Stomach (tissue), 4 donors: ENCODE data around the gene LARGE1.

Experiments
- POLR2A ChIP-seq, 4 donors: fragments of 450-650 bp; IDR thresholded peaks; one replicate each; pipeline ENCODE4 v1.6.1; 2016; ENCODE audit warnings: antibody characterized with exemption in 4 of 4, control low read depth in 2 of 4, mild to moderate bottlenecking in 1 of 4, moderate library complexity in 1 of 4
- POLR2AphosphoS5 ChIP-seq, 3 donors: sonication (generic); formaldehyde crosslinking; IDR thresholded peaks; one replicate each; pipeline ENCODE4 v1.6.1; 2016; ENCODE audit warnings: antibody characterized with exemption in 3 of 3
- TF ChIP-seq, protein P1 (sequence below), 7 experiments: fragments of 450-650 bp in 4 of 7; fragments of 200-600 bp in 3 of 7; sonication (generic) in 3 of 7; IDR thresholded peaks; one replicate each; pipeline ENCODE4 v1.5.1; 2016 to 2019; ENCODE audit warnings: antibody characterized with exemption in 7 of 7, control low read depth in 2 of 7, mild to moderate bottlenecking in 1 of 7

DNA sequence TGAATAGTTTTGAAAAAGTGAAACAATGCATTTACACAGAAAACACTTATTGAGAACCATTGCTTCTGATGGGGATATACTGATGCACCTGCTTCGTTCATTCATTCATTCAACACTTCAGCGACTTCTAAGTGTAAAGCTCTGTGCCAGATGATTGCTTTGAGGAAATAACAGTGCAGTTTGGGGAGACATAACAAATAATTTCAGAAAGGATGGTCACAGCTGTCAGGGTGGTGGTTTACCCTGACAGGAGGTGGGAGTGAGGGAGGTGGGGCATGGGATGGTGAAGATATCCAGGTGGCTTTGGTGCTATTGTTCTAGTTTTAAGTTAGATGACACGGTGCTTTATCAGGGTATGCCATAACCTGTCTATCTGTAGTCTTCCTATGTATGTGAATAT is 344.1 kb downstream of the LARGE1 start:
- TF ChIP-seq, protein P1, sequence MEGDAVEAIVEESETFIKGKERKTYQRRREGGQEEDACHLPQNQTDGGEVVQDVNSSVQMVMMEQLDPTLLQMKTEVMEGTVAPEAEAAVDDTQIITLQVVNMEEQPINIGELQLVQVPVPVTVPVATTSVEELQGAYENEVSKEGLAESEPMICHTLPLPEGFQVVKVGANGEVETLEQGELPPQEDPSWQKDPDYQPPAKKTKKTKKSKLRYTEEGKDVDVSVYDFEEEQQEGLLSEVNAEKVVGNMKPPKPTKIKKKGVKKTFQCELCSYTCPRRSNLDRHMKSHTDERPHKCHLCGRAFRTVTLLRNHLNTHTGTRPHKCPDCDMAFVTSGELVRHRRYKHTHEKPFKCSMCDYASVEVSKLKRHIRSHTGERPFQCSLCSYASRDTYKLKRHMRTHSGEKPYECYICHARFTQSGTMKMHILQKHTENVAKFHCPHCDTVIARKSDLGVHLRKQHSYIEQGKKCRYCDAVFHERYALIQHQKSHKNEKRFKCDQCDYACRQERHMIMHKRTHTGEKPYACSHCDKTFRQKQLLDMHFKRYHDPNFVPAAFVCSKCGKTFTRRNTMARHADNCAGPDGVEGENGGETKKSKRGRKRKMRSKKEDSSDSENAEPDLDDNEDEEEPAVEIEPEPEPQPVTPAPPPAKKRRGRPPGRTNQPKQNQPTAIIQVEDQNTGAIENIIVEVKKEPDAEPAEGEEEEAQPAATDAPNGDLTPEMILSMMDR (IDR thresholded peaks at IDR 0.05) = no peak
- TF ChIP-seq POLR2AphosphoS5 (IDR thresholded peaks at IDR 0.05) = no peak
- no peak for TF ChIP-seq POLR2A (IDR thresholded peaks at IDR 0.05)
